H9 (cell line): Measurements from ENCODE around the gene GAS2. TPM values are rescaled to one million over a fixed set of nuclear protein-coding genes. Genes with fewer than 3 reads are reported as not detected.

Experiments
- DNase-seq: peaks from one replicate; pipeline ENCODE4 v3.0.0-alpha.2; 2017
- H2AFZ ChIP-seq: one replicate; pipeline ENCODE4 v1.6.1; 2013; ENCODE audit warnings: mild to moderate bottlenecking, low read length, control low read depth, moderate library complexity
- H2AK5ac ChIP-seq: 2 replicates; pipeline ENCODE4 v1.6.1; 2013; ENCODE audit warnings: low read length, control low read depth, mixed read lengths; ENCODE audit not compliant: insufficient read length
- H2BK120ac ChIP-seq: one replicate; pipeline ENCODE4 v1.6.1; 2013; ENCODE audit warnings: low read depth, mild to moderate bottlenecking, low read length, control low read depth, inconsistent platforms; ENCODE audit not compliant: poor library complexity, severe bottlenecking
- H2BK12ac ChIP-seq: 2 replicates; pipeline ENCODE4 v1.6.1; 2013; ENCODE audit warnings: low read length, control low read depth, mixed read lengths, low read depth; ENCODE audit not compliant: insufficient read length
- H2BK15ac ChIP-seq: 2 replicates; pipeline ENCODE4 v1.6.1; 2013; ENCODE audit warnings: low read depth, low read length, control low read depth
- H2BK20ac ChIP-seq: one replicate; pipeline ENCODE4 v1.6.1; 2013; ENCODE audit warnings: low read depth, mild to moderate bottlenecking, low read length, control low read depth, inconsistent platforms; ENCODE audit not compliant: poor library complexity, severe bottlenecking
- H2BK5ac ChIP-seq: 2 replicates; pipeline ENCODE4 v1.6.1; 2013; ENCODE audit warnings: low read length, control low read depth, mixed read lengths; ENCODE audit not compliant: insufficient read length
- H3K14ac ChIP-seq: 2 replicates; pipeline ENCODE4 v1.6.1; 2013; ENCODE audit warnings: low read length, control low read depth; ENCODE audit not compliant: insufficient read depth
- H3K18ac ChIP-seq: 2 replicates; pipeline ENCODE4 v1.6.1; 2013; ENCODE audit warnings: low read depth, mild to moderate bottlenecking, mixed read lengths, low read length, control low read depth; ENCODE audit not compliant: insufficient read length
- H3K23ac ChIP-seq: 2 replicates; pipeline ENCODE4 v1.6.1; 2013; ENCODE audit warnings: low read length, control low read depth, mixed read lengths, low read depth; ENCODE audit not compliant: insufficient read length
- H3K23me2 ChIP-seq: 2 replicates; pipeline ENCODE4 v1.6.1; 2013; ENCODE audit warnings: low read depth, mild to moderate bottlenecking, mixed read lengths, low read length, control low read depth; ENCODE audit not compliant: insufficient read length, poor library complexity, severe bottlenecking
- H3K27ac ChIP-seq: 2 replicates; pipeline ENCODE4 v1.5.1; 2013; ENCODE audit warnings: low read length, control low read depth, mixed read lengths, low read depth; ENCODE audit not compliant: insufficient read length
- H3K27me3 ChIP-seq: 2 replicates; pipeline ENCODE4 v1.6.1; 2013; ENCODE audit warnings: low read length, control low read depth, inconsistent platforms; ENCODE audit not compliant: insufficient read depth
- H3K4ac ChIP-seq: 2 replicates; pipeline ENCODE4 v1.6.1; 2013; ENCODE audit warnings: low read depth, mild to moderate bottlenecking, control low read depth, inconsistent platforms, low read length, moderate library complexity
- H3K4me1 ChIP-seq: 2 replicates; pipeline ENCODE4 v1.6.1; 2013; ENCODE audit warnings: low read length, control low read depth, inconsistent platforms; ENCODE audit not compliant: insufficient read depth
- H3K4me2 ChIP-seq: 2 replicates; pipeline ENCODE4 v1.6.1; 2013; ENCODE audit warnings: low read length, control low read depth, mixed read lengths; ENCODE audit not compliant: insufficient read length, insufficient read depth
- H3K56ac ChIP-seq: 2 replicates; pipeline ENCODE4 v1.6.1; 2013; ENCODE audit warnings: low read depth, mild to moderate bottlenecking, mixed read lengths, low read length, control low read depth; ENCODE audit not compliant: insufficient read length
- H3K79me1 ChIP-seq: 2 replicates; pipeline ENCODE4 v1.6.1; 2013; ENCODE audit warnings: low read depth, mild to moderate bottlenecking, moderate library complexity, low read length, control low read depth, inconsistent platforms; ENCODE audit not compliant: insufficient read depth, poor library complexity, severe bottlenecking
- H3K79me2 ChIP-seq: 2 replicates; pipeline ENCODE4 v1.6.1; 2013; ENCODE audit warnings: low read length, control low read depth, inconsistent platforms; ENCODE audit not compliant: insufficient read depth
- H3K9ac ChIP-seq: 2 replicates; pipeline ENCODE4 v1.6.1; 2013; ENCODE audit warnings: low read length, control low read depth, mixed read lengths; ENCODE audit not compliant: insufficient read length; ENCODE audit errors: extremely low read depth
- H3K9me3 ChIP-seq: one replicate; pipeline ENCODE4 v1.6.1; 2013; ENCODE audit warnings: low read depth, low read length, inconsistent platforms; ENCODE audit not compliant: control insufficient read depth
- H3T11ph ChIP-seq: one replicate; pipeline ENCODE4 v1.6.1; 2013; ENCODE audit warnings: mild to moderate bottlenecking, low read length, control low read depth, inconsistent platforms
- H4K20me1 ChIP-seq: one replicate; pipeline ENCODE4 v1.6.1; 2013; ENCODE audit not compliant: control insufficient read depth, insufficient read length, insufficient read depth
- H4K5ac ChIP-seq: 2 replicates; pipeline ENCODE4 v1.6.1; 2013; ENCODE audit warnings: low read depth, mild to moderate bottlenecking, mixed read lengths, low read length, control low read depth; ENCODE audit not compliant: insufficient read length
- H4K8ac ChIP-seq: replicated peaks from 2 replicates; pipeline ENCODE4 v1.6.1; 2013; ENCODE audit warnings: low read length, control low read depth, mixed read lengths, low read depth; ENCODE audit not compliant: insufficient read length
- H4K91ac ChIP-seq: 2 replicates; pipeline ENCODE4 v1.6.1; 2013; ENCODE audit warnings: low read depth, mild to moderate bottlenecking, moderate library complexity, mixed read lengths, low read length, control low read depth; ENCODE audit not compliant: insufficient read length
- H3K27ac Mint-ChIP-seq, 3 experiments: 2 replicates in 2 of 3; 3 replicates in 1 of 3; pipeline ENCODE4 v1.8.0; 2020 to 2021; ENCODE audit warnings: mixed read lengths in 3 of 3, mild to moderate bottlenecking in 1 of 3, moderate library complexity in 1 of 3
- H3K27me3 Mint-ChIP-seq: 2 replicates; pipeline ENCODE4 v1.8.0; 2021; ENCODE audit warnings: low read depth, mild to moderate bottlenecking, moderate library complexity, mixed read lengths
- H3K36me3 Mint-ChIP-seq, 3 experiments: 2 replicates in 2 of 3; 3 replicates in 1 of 3; pipeline ENCODE4 v1.8.0; 2020 to 2021; ENCODE audit warnings: low read depth in 3 of 3, mixed read lengths in 3 of 3; ENCODE audit not compliant: insufficient read depth in 1 of 3
- H3K4me1 Mint-ChIP-seq, 2 experiments: 2 replicates each; pipeline ENCODE4 v1.8.0; 2020; ENCODE audit warnings: mixed read lengths in 2 of 2
- H3K4me3 Mint-ChIP-seq, 2 experiments: 2 replicates in 1 of 2; 3 replicates in 1 of 2; pipeline ENCODE4 v1.8.0; 2020 to 2021; ENCODE audit warnings: mild to moderate bottlenecking in 2 of 2, mixed read lengths in 2 of 2, moderate library complexity in 1 of 2
- H3K9me3 Mint-ChIP-seq, 2 experiments: 2 replicates in 1 of 2; 3 replicates in 1 of 2; pipeline ENCODE4 v1.8.0; 2020; ENCODE audit warnings: mild to moderate bottlenecking in 2 of 2, mixed read lengths in 2 of 2, moderate library complexity in 1 of 2
- CTCF ChIP-seq: fragments of 200-600 bp; sonication (generic); conservative IDR thresholded peaks from 3 replicates; pipeline ENCODE4 v1.8.0; 2021; ENCODE audit warnings: antibody characterized with exemption, mild to moderate bottlenecking
- WGBS: extraction: QIAGEN DNeasy Blood & Tissue Kit; methylation state at CpG from one replicate; pipeline ENCODE4 v1.1.7; 2013; ENCODE audit warnings: missing lambda C conversion rate, low lambda C conversion rate, mixed read lengths; ENCODE audit not compliant: insufficient read length; ENCODE audit errors: extremely low coverage; 5-methylcytosine and 5-hydroxymethylcytosine counted together
- total RNA-seq: library from RNA; stranded (reverse); gene quantifications from 2 replicates; pipeline ENCODE4 v1.2.1, GENCODE V29; 2021

GAS2 gene
- total RNA-seq, 1 experiment from 2014 or later, result 1.7 TPM

GRCh38 chr11:22769081-22769480, 102.7 kb downstream of the GAS2 start:
- H3K27me3 ChIP-seq, result no peaks in the 10 kb centered on the region
- H3T11ph ChIP-seq, result no peak overlapping the region
- no peak for DNase-seq
- H3K18ac ChIP-seq, result no peak overlapping the region
- no peak overlapping the region for H3K4me3 Mint-ChIP-seq
- no peak overlapping the region for H4K5ac ChIP-seq
- H3K9me3 Mint-ChIP-seq, result no peaks in the 10 kb centered on the region; a peak in 1 of 5 replicates
- no peak overlapping the region for H3K14ac ChIP-seq
- H3K4me1 Mint-ChIP-seq, result no peaks in the 10 kb centered on the region
- H3K4me2 ChIP-seq, result no peak overlapping the region
- no peak overlapping the region for H3K9ac ChIP-seq
- no peaks in the 10 kb centered on the region for H3K27me3 Mint-ChIP-seq
- H2BK15ac ChIP-seq, result no peak overlapping the region
- H2BK5ac ChIP-seq, result no peak overlapping the region
- H4K91ac ChIP-seq, result no peak overlapping the region
- H3K79me2 ChIP-seq, result no peaks in the 10 kb centered on the region
- H2BK12ac ChIP-seq, result no peak overlapping the region
- no peak overlapping the region for H2BK20ac ChIP-seq
- H3K36me3 Mint-ChIP-seq, result no peaks in the 10 kb centered on the region
- TF ChIP-seq CTCF, result no peak
- no peak overlapping the region for H3K27ac ChIP-seq
- H3K79me1 ChIP-seq, result no peaks in the 10 kb centered on the region
- no peaks in the 10 kb centered on the region for H3K9me3 ChIP-seq
- H2AK5ac ChIP-seq, result no peak overlapping the region
- H2BK120ac ChIP-seq, result no peak overlapping the region
- no peak overlapping the region for H2AFZ ChIP-seq
- no peak overlapping the region for H3K4ac ChIP-seq
- H4K8ac ChIP-seq, result no peak overlapping the region
- no CpG with 5 or more reads among the region's 1 CpG for WGBS
- H3K56ac ChIP-seq, result no peak overlapping the region
- H3K23ac ChIP-seq, result no peak overlapping the region
- no peaks in the 10 kb centered on the region for H4K20me1 ChIP-seq
- no peaks in the 10 kb centered on the region for H3K23me2 ChIP-seq
- no peak overlapping the region for H3K27ac Mint-ChIP-seq
- no peaks in the 10 kb centered on the region for H3K4me1 ChIP-seq
